WI38 (cell line): Measurements from ENCODE around the gene SLC25A5.
"Not testable (repeated sequence)": the region's sequence is repeated elsewhere in the genome, so short reads cannot be mapped to it uniquely, and the experiment has no call there.

ENCODE experiments used
- H3K4me3 ChIP-seq: 2 replicates; pipeline ENCODE4 v1.5.1; 2011; ENCODE audit warnings: low read depth, mild to moderate bottlenecking, control low read depth, low read length
- CTCF ChIP-seq: IDR thresholded peaks from 2 replicates; pipeline ENCODE4 v1.5.1; 2012; ENCODE audit warnings: low read depth, mild to moderate bottlenecking, control low read depth, low read length

The SLC25A5 gene

DNA sequence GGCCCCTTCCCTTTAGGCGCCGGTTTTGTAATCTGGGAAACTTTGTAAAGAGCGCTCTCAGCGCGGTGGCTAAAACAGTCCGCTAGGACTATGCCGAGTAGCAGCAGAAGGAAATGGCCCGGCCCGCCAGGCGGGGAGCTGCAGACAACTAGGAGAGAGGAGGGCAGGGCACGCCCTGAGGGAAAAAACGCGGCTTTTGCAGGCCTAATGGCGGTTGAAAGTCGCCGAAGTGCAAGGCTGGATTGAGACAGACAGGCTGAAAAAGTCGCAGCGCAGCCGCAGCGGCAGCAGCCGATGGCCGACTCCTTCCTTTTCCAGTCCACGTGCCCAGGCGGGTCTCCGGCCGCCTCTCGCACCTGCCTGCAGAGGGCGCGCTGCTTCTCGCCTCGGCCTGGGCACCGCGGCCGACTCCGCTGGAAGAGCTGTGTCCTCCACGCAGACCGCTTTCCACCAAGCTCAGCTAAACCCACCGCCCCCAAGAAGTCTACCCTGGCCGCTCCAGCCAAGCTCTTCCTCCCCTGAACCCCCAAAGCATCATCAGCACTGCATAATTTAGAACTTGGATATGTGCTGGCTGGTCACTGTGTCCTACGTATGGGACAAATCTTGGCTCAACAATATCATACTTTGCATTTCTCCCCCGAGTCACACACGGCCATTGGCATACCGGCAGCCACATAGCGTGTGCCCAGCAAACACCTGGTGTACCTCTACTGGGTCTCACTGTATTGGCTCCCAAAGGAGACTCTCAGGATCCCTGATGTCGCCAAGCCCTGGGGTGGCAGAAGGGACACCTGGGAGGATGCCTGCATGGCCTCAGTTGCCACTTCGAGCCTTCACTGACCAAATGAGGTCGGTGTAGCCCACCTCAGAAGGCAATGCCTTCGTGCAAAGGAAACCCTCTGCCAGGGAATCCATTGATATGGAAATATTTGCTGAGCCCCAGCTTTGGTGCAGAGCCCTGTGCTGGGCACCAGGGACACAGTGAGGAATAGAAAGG is 14.5 kb downstream of the SLC25A5 start:
- TF ChIP-seq CTCF, result peak; percentile 49
- H3K4me3 ChIP-seq, result peak overlapping the region; percentile 41

DNA sequence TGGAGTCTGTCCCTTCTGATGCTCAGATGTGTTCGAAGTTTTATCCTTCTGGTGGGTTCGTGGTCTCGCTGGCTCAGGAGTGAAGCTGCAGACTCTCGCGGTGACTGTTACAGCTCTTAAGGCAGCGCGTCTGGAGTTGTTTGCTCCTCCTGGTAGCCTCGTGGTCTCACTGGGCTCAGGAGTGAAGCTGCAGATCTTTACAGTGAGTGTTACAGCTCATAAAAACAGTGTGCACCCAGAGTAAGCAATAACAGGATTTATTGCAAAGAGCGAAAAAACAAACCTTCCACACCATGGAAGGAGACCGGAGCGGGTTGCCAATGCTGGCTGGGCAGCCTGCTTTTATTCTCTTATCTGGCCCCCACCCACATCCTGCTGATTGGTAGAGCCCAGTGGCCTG is 18.5 kb downstream of the SLC25A5 start:
- no peak for TF ChIP-seq CTCF
- no peak overlapping the region for H3K4me3 ChIP-seq

DNA sequence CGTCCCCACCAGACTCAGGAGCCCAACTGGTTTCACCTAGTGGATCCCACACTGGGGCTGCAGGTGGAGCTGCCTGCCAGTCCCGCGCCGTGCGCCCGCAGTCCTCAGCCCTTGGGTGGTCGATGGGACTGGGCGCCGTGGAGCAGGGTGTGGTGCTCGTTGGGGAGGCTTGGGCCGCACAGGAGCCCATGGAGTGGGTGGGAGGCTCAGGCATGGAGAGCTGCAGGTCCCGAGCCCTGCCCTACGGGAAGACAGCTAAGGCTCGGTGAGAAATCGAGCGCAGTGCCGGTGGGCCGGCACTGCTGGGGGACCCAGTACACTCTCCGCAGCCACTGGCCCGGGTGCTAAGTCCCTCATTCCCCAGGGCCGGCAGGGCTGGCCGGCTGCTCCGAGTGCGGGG is 19.5 kb downstream of the SLC25A5 start:
- H3K4me3 ChIP-seq, result not testable (repeated sequence)

GRCh38 chrX:119488749-119489148 is 20.5 kb downstream of the SLC25A5 start:
- H3K4me3 ChIP-seq, result no peak overlapping the region
- peak; percentile 54 for TF ChIP-seq CTCF

DNA sequence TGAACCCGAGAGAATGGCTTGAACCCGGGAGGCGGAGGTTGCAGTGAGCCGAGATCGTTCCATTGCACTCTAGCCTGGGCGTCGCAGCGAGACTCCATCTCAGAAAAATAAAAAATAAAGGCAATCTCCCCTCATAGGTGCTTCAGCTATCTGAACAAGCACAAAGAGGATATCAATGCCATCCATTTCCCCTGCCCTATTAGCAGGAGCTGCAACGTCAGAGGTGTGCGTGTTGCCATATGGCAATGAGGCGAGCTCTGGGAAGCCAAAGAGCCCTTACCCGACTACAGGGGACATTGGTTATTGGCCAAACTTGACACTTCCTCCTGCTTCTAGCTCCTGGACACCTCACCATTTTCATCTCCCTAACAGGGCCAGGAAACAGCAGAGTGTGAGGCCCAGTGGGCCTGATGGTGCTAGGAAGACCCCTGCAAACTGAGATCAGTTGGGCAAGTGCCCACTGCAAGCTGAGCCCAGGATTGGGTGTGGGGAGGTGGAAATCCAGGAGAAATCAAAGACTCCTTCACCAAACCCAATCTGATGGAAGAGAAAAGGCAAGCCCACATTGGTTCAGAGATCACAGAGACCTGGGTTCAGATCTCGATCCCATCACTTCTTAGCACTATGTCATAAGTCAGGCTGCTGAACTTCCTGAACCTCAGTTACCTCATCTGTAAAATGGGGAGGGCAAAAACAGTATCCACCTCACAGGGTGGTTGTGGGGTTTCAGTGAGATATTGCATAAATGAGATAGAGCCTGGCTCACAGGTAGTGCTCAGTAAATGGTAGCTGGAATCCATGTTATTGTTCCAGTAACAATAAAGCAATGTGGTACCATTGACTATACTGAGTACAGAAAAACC is 21.2 kb downstream of the SLC25A5 start:
- H3K4me3 ChIP-seq, result no peak overlapping the region

GRCh38 chrX:119492463-119492862 is 24.2 kb downstream of the SLC25A5 start:
- TF ChIP-seq CTCF, result no peak
- no peak overlapping the region for H3K4me3 ChIP-seq

More for the DNA sequence above, 21.2 kb downstream of the SLC25A5 start:
- TF ChIP-seq CTCF, result no peak

GRCh38 chrX:119493851-119494495 is 25.7 kb downstream of the SLC25A5 start:
- H3K4me3 ChIP-seq, result not testable (repeated sequence)
